ACC112 (cell line): ENCODE data around the gene STRAP.
"Not testable (repeated sequence)": the region's sequence is repeated elsewhere in the genome, so short reads cannot be mapped to it uniquely, and the experiment has no call there.

Source experiments
- H2AFZ ChIP-seq: fragments of 200-600 bp; sonication (generic); one replicate; pipeline ENCODE4 v1.6.0; 2017; ENCODE audit warnings: antibody characterized with exemption, low read length; ENCODE audit not compliant: unreplicated experiment
- H3K27ac ChIP-seq: fragments of 200-600 bp; sonication (generic); 2 replicates; pipeline ENCODE4 v1.5.1; 2014; ENCODE audit warnings: low read depth, mild to moderate bottlenecking, antibody characterized with exemption, low read length, moderate library complexity
- H3K27me3 ChIP-seq: fragments of 200-600 bp; sonication (generic); 2 replicates; pipeline ENCODE4 v1.6.1; 2014; ENCODE audit warnings: mild to moderate bottlenecking, antibody characterized with exemption, low read length, moderate library complexity, mixed read lengths; ENCODE audit not compliant: insufficient read depth
- H3K36me3 ChIP-seq: fragments of 200-600 bp; sonication (generic); 2 replicates; pipeline ENCODE4 v1.6.1; 2016; ENCODE audit warnings: mild to moderate bottlenecking, antibody characterized with exemption, low read length, moderate library complexity, mixed read lengths; ENCODE audit not compliant: insufficient read depth
- H3K4me1 ChIP-seq: fragments of 200-600 bp; sonication (generic); one replicate; pipeline ENCODE4 v1.6.1; 2016; ENCODE audit warnings: low read length, mixed read lengths; ENCODE audit not compliant: insufficient read depth, unreplicated experiment, control insufficient read depth
- H3K4me3 ChIP-seq: fragments of 200-600 bp; sonication (generic); 2 replicates; pipeline ENCODE4 v1.5.1; 2014; ENCODE audit warnings: mild to moderate bottlenecking, low read depth, low read length
- H3K79me2 ChIP-seq: fragments of 200-600 bp; sonication (generic); one replicate; pipeline ENCODE4 v1.6.0; 2016; ENCODE audit warnings: low read length; ENCODE audit not compliant: control insufficient read depth, unreplicated experiment, insufficient read depth

STRAP gene

GRCh38 chr12:15893260-15893659, 11.1 kb downstream of the STRAP start:
- peaks cover 53% of the 10 kb centered on the region for H3K36me3 ChIP-seq
- no peak overlapping the region for H3K4me3 ChIP-seq
- no peak overlapping the region for H3K27ac ChIP-seq
- H3K4me1 ChIP-seq = peaks cover 20% of the 10 kb centered on the region
- H3K27me3 ChIP-seq = no peaks in the 10 kb centered on the region
- H2AFZ ChIP-seq = no peak overlapping the region
- peaks cover 40% of the 10 kb centered on the region for H3K79me2 ChIP-seq

- peaks cover 63% of the 10 kb centered on the region for H3K36me3 ChIP-seq
- peaks cover 18% of the 10 kb centered on the region for H3K79me2 ChIP-seq
- peak overlapping the region; percentile 47 for H3K27ac ChIP-seq
- peaks cover 24% of the 10 kb centered on the region for H3K4me1 ChIP-seq
- H3K4me3 ChIP-seq = no peak overlapping the region
- no peak overlapping the region for H2AFZ ChIP-seq
- H3K27me3 ChIP-seq = no peaks in the 10 kb centered on the region
Observed at GRCh38 chr12:15896867-15897266, 14.7 kb downstream of the STRAP start.

GRCh38 chr12:15897433-15897832, 15.2 kb downstream of the STRAP start:
- peaks cover 68% of the 10 kb centered on the region for H3K36me3 ChIP-seq
- H3K79me2 ChIP-seq = peaks cover 18% of the 10 kb centered on the region
- H3K4me1 ChIP-seq = peaks cover 24% of the 10 kb centered on the region
- no peak overlapping the region for H3K4me3 ChIP-seq
- H3K27ac ChIP-seq = peak overlapping the region; percentile 7; the same call in 1 of the 2 replicates
- H2AFZ ChIP-seq = no peak overlapping the region
- H3K27me3 ChIP-seq = no peaks in the 10 kb centered on the region

DNA sequence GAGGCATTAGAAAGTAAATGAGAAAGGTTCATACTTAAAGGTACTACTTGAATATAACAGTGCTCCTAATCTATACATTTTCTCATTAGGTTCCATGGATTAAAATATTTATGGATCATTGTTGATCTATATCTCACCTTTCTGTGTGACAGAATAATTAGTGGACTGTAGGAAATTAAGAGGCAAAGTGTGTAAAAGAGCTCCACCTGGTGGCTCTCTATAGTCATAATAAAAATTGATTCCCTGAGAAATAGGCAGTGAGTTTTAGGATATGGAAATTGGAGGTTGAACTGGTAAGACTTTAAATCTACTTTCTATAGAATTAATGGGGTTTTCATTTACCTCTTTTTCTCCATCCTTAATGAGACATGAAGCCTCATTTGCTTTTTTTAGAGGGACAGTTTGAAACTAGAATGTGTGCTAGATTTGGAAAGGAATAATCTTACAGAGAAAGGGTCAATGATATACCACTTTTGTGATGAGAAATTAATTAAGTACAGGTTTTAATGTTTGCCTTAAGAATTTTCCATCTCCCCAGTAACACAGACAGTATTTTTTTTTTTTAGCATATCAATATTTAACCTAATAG, 17.2 kb downstream of the STRAP start:
- peak overlapping the region; percentile 42 for H3K27ac ChIP-seq
- no peaks in the 10 kb centered on the region for H3K27me3 ChIP-seq
- H3K4me3 ChIP-seq = no peak overlapping the region
- H3K36me3 ChIP-seq = peaks cover 70% of the 10 kb centered on the region
- H3K4me1 ChIP-seq = peaks cover 24% of the 10 kb centered on the region
- peaks cover 11% of the 10 kb centered on the region for H3K79me2 ChIP-seq
- no peak overlapping the region for H2AFZ ChIP-seq

- Histone ChIP-seq H3K4me3 (no peak overlapping the region), H3K36me3 (peaks cover 47% of the 10 kb centered on the region), H3K4me1 (no peaks in the 10 kb centered on the region), H3K79me2 (no peaks in the 10 kb centered on the region), H2AFZ (no peak overlapping the region), H3K27ac (no peak overlapping the region), H3K27me3 (no peaks in the 10 kb centered on the region)
Observed at GRCh38 chr12:15904378-15904920, 22.3 kb downstream of the STRAP start.

DNA sequence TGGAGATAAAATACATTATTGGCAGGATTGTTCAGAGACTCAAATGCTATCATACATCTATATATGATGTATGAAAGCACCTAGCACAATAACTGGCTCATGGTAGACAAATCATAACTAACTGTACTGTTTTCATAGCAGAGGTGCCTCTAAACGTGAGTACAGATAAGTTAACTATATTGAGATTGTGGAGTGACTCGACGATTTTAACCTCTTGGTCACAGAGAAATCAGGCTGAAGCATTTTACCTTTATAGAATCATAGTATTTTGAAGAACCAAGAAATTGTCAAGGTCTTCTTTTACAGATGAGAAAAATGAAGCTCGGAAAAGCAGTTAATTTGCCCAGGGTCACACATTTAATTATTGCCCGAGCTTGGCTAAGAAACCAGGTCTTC, 28.3 kb downstream of the STRAP start:
- Histone ChIP-seq H3K36me3 (0 out of 2 replicates have a peak, but pooled peaks cover under 1% of the 10 kb centered on the region), H3K79me2 (peaks cover 27% of the 10 kb centered on the region), H3K27me3 (no peaks in the 10 kb centered on the region), H3K4me1 (peaks cover 22% of the 10 kb centered on the region), H3K4me3 (peak overlapping the region; percentile 97), H2AFZ (peak overlapping the region; percentile 83), H3K27ac (peak overlapping the region; percentile 10; the same call in 1 of the 2 replicates)

- Histone ChIP-seq H3K79me2 (peaks cover 34% of the 10 kb centered on the region), H2AFZ (peak within 1 kb of the TSS; percentile 83), H3K4me3 (peak within 1 kb of the TSS; percentile 97), H3K27ac (peak within 1 kb of the TSS; percentile 84), H3K36me3 (peaks cover 3% of the 10 kb centered on the region; the same call in 1 of the 2 replicates), H3K27me3 (no peaks in the 10 kb centered on the region), H3K4me1 (peaks cover 22% of the 10 kb centered on the region)
Observed at GRCh38 chr12:15910864-15911721, 28.9 kb downstream of the STRAP start, which contains the start of gene DERA. TSS of gene DERA (plus strand) at chr12:15911332. CDS start at chr12:15911384, 52 bp downstream.

- peak overlapping the region; percentile 84 for H3K27ac ChIP-seq
- peak overlapping the region; percentile 97 for H3K4me3 ChIP-seq
- H3K27me3 ChIP-seq, H2AFZ ChIP-seq, H3K36me3 ChIP-seq: not testable (repeated sequence)
- H3K4me1 ChIP-seq = peaks cover 22% of the 10 kb centered on the region
- peaks cover 38% of the 10 kb centered on the region for H3K79me2 ChIP-seq
Observed at GRCh38 chr12:15911931-15912330, 29.7 kb downstream of the STRAP start.

DNA sequence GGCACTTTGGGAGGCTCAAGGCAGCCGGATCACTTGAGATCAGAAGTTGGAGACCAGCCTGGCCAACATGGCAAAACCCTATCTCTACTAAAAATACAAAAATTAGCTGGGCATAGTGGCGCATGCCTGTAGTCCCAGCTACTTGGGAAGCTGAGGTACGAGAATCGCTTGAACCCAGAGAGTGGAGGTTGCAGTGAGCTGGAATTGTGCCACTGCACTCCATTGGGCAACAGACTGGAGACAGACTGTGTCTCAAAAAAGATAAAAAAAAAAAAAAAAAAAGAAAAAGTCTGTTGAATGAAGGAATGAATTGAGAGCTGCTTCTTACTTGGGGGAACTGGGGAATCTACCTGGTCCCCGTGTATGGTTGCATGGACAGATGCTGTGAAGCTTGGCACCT, 31.9 kb downstream of the STRAP start:
- H3K79me2 ChIP-seq = peaks cover 50% of the 10 kb centered on the region
- not testable (repeated sequence) for H3K4me3 ChIP-seq, H2AFZ ChIP-seq, H3K27ac ChIP-seq, H3K27me3 ChIP-seq, H3K36me3 ChIP-seq
- H3K4me1 ChIP-seq = peaks cover 22% of the 10 kb centered on the region

GRCh38 chr12:15918066-15918465, 35.9 kb downstream of the STRAP start:
- Histone ChIP-seq H3K27ac (no peak overlapping the region), H3K4me3 (no peak overlapping the region), H2AFZ (no peak overlapping the region), H3K4me1 (peaks cover 5% of the 10 kb centered on the region), H3K36me3 (peaks cover 3% of the 10 kb centered on the region), H3K27me3 (no peaks in the 10 kb centered on the region), H3K79me2 (peaks cover 59% of the 10 kb centered on the region)
